Femur (tissue), 1 donor: ENCODE measurements around the gene DNAH17.

ENCODE experiments used
- DNase-seq: peaks from one replicate; pipeline ENCODE4 v3.0.0-alpha.2; 2017

DNAH17 gene

DNA sequence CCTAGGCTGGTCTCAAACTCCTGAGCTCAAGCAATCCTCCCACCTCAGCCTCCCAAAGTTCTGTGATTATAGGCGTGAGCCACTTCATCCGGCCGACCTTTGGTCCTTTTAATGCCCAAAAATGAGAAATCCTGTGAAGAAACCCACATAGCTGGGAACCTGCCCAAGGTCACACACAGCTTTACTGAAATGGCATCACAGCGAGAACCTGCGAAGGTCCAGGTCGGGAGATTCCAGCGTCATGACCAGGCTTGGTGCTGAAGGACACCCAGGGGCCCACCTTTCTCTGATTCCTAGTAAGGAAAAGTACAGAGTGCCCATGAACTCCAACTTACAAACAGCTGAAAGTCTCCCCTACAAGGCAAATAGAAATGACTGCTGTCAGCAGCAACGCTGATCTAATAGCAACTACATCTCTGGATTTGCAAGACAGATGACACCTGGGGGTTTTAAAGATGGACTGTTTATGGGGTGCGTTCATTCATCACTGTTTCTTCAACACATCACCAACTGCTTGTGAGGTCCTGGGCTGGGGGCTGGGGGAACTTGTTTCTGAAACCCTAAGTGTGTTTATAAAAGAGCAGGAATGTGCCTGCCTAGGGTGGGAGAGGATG, 24.5 kb upstream of the DNAH17 start:
- DNase-seq: no peak

DNA sequence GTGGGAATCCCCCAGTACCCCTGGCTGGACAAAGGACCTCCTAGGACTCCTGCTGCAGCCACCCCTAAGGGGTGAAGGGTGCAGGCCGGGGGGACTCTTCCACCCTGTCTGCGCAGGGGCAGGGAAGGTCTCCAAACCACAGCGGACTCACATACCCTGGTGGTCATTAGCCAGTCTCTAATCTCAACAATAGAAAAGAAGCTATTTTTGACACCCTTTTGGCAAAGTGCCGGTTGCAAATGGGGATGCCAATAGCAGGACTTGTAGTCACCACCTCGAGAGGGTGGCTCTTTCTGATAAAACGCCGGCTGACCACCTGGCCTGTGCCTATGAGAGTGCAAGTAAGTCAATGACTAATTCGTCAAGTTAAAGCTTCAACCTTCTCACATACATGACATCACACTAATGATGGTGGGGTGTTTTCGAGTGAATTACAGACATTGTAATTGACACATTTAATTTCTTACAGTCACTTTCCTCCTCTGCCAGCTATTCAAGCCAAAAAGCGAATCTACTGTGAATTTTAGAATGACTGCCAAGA, 23.1 kb upstream of the DNAH17 start:
- DNase-seq: peak; percentile 35

GRCh38 chr17:78599419-78599818, 22.2 kb upstream of the DNAH17 start:
- peak; percentile 17 for DNase-seq

GRCh38 chr17:78598013-78598471, 20.8 kb upstream of the DNAH17 start:
- DNase-seq: no peak

DNA sequence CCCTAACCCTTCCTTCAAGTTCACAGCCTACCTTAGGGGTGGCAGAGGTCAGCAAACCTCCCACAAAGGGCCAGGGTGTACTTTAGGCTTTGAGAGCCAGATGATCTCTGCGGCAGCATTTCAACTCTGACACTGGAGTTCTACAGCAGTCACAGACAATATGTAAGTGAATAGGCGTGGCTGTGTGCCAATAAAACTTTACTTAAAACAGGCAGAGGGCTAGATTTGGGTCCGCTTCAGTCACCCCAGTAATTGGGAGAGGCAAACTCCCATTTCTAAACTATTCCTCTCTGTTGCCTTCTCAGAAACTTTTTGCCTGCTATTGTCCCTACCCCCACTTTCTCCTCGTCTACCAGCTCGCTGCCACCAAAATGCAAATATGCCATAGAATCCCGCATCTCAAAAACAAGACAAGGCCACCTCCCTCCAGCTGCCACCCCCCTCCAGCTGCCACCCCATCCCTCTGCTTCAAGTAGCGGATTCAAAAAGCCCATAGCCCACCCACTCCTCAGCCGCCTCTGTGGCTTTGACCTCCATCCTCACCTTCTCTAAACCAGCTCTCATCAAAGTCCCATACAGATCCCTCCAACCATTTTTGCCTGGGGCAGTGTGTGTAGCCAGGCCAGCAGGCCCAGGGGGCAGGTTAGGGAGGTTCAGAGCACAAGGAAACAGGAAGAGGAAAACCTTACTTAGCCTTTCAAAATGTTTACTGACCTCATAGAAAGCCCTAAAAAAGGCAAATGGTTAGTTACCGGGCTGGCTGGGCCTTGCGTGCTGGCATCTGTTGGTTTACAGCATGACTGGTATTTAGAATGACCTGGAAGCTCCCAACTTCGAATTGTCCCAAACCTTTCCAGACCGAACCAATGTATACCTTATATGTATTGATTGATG, 19.9 kb upstream of the DNAH17 start:
- DNase-seq: no peak

- no peak for DNase-seq
Measured at GRCh38 chr17:78595135-78595810, 18.1 kb upstream of the DNAH17 start.

DNA sequence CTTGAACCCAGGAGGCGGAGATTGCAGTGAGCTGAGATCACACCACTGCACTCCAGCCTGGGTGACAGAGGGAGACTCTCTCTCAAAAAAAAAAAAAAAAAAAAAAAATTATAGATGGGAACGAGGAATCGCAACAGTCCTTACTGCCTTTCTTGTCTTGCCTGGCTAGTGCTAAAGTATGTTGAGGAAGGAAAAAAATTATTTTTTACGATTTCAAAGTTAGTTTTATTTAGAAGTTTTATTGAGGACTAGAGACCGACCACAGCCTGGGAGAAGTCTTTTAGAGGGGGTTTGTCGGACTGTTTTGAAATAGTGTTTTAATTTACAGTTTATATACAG, 15.8 kb upstream of the DNAH17 start:
- DNase-seq: no peak

- no peak for DNase-seq
Measured at GRCh38 chr17:78591263-78591671, 14.1 kb upstream of the DNAH17 start.

GRCh38 chr17:78589885-78590284, 12.7 kb upstream of the DNAH17 start:
- DNase-seq: no peak

- DNase-seq: no peak
Measured at GRCh38 chr17:78589031-78589675, 12.0 kb upstream of the DNAH17 start.

DNA sequence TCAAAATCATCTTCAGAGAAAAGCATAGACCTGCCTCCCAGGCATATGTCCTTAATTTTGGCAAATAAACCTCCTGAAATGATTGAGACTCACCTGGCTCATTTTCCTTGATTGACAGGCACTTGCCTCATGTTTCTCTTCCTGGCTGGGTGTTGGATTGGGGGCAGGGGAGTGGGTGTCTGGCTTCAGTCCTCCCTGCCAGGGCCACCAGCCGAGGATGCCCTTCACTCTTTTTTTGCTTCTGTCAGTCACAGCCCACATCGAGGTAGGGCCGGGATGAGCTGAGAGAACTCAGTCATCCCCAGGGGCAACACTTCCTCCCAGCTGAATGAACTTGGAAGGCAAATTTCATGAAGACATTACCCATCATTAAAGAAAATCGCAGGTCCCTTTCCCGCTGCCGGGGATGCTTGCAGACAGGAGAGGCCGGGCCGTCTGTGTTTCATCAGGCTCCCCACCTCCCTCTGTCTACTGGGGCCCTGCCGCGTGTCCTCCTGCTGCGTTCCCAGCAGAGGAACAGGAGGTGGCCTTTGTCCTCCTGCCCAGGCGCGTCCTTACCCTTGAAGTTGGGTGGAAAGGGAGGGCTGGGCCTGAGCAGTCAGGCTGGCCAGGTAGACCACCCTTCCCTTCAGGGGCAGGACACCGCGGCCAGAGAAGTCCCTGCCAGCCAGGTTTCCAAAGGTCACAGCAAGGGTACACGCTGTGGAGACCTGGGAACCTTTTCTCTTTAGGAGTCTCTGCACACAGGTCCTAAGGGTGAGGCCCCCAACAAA, 11.2 kb upstream of the DNAH17 start:
- no peak for DNase-seq

DNA sequence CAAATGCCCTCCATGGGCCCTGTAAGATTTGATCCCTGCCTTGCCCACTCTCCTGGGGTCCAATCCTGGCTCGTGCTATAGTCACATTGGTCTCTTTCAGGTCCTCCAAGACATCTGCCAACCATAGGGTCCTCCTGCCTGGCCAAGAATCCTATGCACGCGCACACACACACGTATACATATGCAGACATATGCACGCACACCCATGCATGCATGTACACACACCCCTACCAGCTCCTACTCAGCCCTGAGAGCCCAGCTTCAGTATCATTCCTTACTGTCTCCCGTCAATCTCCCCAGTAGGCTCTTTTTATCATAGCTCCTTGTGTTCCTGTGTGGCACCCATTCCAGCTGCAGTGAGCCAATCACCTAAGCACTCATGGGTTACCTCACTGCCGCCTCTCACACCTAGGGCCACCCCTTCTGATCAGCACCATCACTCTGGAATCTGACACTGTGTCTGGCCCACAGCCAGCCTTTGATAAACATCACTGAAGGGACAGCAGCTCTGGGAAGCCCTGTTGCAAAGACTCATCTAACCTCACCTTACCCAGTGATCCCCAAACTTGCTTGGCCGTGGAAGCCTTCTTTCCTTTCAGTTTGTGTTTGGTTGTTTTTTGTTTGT, 7.9 kb upstream of the DNAH17 start:
- no peak for DNase-seq

- no peak for DNase-seq
Measured at GRCh38 chr17:78583091-78583490, 5.9 kb upstream of the DNAH17 start.

- DNase-seq: no peak
Measured at GRCh38 chr17:78581304-78581703, 4.1 kb upstream of the DNAH17 start.

DNA sequence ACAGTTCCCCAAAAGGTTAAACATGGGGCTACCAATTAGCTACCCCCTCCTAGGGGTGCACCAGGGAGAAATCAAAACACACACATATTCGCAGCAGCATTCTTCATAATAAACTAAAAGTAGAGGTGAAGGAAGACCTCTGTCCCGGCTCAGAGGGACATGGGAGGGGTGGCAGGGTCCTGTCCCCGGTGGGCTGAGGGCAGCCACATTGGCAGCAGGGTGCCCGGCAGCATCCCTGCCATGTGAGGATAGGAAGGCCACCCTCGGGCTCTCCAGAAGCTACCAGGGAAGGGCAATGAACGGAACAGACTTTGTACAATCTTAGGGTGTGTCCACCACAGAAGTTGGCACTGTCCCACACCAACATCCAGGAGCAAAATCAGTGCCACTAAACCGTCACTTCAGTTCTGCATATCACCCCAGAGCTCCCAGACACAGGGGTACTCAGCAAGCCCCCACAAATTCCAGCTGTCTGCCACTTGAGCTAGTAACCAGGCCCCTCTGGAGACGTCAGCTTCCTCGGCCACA, 3.1 kb upstream of the DNAH17 start:
- no peak for DNase-seq

DNA sequence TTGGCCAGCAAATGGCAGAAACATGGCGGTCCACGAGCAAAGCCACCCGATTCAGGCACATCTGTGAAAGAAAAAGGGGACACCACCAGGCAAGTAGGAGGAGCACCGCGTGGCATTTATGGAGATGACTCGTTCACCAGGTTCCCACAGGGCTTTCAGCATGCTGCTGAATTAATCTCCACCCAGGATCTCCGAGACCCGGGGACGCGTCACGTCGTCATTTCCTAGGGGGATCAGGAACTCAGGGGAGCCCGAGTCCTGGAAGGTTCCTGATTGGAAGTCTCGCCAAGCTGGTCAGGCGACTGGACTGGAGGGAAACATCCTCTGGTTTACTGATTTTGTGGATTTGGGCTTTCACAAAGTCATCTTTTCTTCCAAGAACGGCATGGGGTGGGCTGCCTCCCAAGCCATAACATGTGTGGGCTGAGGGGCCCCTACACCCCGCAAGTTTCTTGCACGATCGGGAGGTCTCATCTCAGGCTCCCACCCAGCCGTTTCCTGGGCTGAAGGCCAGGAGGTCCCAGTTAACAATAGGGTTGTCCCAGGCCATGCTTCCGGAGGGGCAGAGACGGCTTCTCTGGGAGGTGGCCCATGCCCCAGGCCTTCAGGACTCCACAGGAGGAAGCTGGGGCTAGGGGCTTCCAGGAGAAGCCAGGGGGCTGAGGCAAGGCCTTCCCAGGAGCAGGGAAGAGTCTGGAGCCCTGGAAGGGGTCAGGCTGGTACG, 645 bp downstream of the DNAH17 start:
- no peak for DNase-seq

GRCh38 chr17:78575899-78576298, 1.3 kb downstream of the DNAH17 start:
- DNase-seq: no peak

DNA sequence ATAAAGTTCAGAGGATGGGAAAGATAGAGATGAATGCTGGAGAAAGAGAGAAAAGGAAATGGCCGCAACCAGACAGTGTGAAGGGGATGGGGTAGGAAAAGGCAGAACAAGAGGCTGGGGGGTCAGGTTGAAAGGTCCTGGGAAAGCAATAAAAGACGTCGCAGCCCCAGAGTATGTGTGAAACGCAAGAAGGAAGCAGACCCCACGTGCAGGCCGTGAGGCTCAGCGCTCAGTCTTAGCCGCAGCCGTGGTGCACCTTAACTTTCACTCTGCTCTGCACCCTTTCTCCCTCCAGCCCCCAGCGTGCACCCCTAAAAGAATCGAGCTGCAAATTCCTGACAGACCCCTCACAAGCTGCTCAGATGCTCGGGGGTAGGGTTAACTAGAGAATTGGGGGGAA, 1.9 kb downstream of the DNAH17 start:
- DNase-seq: no peak

- DNase-seq: no peak
Measured at GRCh38 chr17:78573955-78574354, 3.2 kb downstream of the DNAH17 start.
